Astrocyte (in vitro differentiated cells and primary cell): Measurements from ENCODE around the gene TEC. TPM values are rescaled to one million over a fixed set of nuclear protein-coding genes. Genes with fewer than 3 reads are reported as not detected.

ENCODE experiments used
- DNase-seq: peaks from one replicate; pipeline ENCODE4 v3.0.0-alpha.2; 2010; ENCODE audit warnings: low read depth
- FAIRE-seq: peaks from 2 replicates; lab custom pipeline; 2011; peaks lifted over from hg19 to GRCh38; lab: Jason Lieb, UNC
- H2AFZ ChIP-seq: 2 replicates; pipeline ENCODE4 v1.6.0; 2012; ENCODE audit warnings: low read depth, low read length, inconsistent platforms
- H3K27ac ChIP-seq: 2 replicates; pipeline ENCODE4 v1.5.1; 2011; ENCODE audit warnings: low read depth, low read length, inconsistent platforms
- H3K27me3 ChIP-seq: 2 replicates; pipeline ENCODE4 v1.6.0; 2011; ENCODE audit warnings: low read length, inconsistent platforms; ENCODE audit not compliant: insufficient read depth
- H3K36me3 ChIP-seq: 2 replicates; pipeline ENCODE4 v1.5.1; 2011; ENCODE audit warnings: low read length, inconsistent platforms; ENCODE audit not compliant: insufficient read depth
- H3K4me1 ChIP-seq: 2 replicates; pipeline ENCODE4 v1.5.1; 2011; ENCODE audit warnings: low read length, inconsistent platforms; ENCODE audit not compliant: insufficient read depth
- H3K4me2 ChIP-seq: 2 replicates; pipeline ENCODE4 v1.6.0; 2012; ENCODE audit warnings: low read length, inconsistent platforms
- H3K4me3 ChIP-seq: 2 replicates; pipeline ENCODE4 v1.5.1; 2011; ENCODE audit warnings: low read depth, mild to moderate bottlenecking, low read length, inconsistent platforms; ENCODE audit not compliant: insufficient read depth
- H3K79me2 ChIP-seq: 2 replicates; pipeline ENCODE4 v1.6.0; 2012; ENCODE audit warnings: mild to moderate bottlenecking, low read length, inconsistent platforms; ENCODE audit not compliant: insufficient read depth
- H3K9ac ChIP-seq: 2 replicates; pipeline ENCODE4 v1.6.0; 2012; ENCODE audit warnings: mild to moderate bottlenecking, low read length, inconsistent platforms
- H3K9me3 ChIP-seq: 2 replicates; pipeline ENCODE4 v1.5.1; 2012; ENCODE audit warnings: low read depth, mild to moderate bottlenecking, low read length, inconsistent platforms; ENCODE audit not compliant: insufficient read depth
- H4K20me1 ChIP-seq: 2 replicates; pipeline ENCODE4 v1.6.0; 2012; ENCODE audit warnings: low read length, inconsistent platforms; ENCODE audit not compliant: insufficient read depth
- H3K27ac Mint-ChIP-seq: one replicate; pipeline ENCODE4 v1.8.0; 2021; ENCODE audit warnings: mild to moderate bottlenecking, mixed read lengths; ENCODE audit not compliant: unreplicated experiment
- H3K27me3 Mint-ChIP-seq: one replicate; pipeline ENCODE4 v1.8.0; 2021; ENCODE audit warnings: low read depth, mixed read lengths; ENCODE audit not compliant: unreplicated experiment
- H3K36me3 Mint-ChIP-seq: one replicate; pipeline ENCODE4 v1.8.0; 2021; ENCODE audit warnings: low read depth, mixed read lengths; ENCODE audit not compliant: unreplicated experiment
- H3K4me1 Mint-ChIP-seq: one replicate; pipeline ENCODE4 v1.8.0; 2021; ENCODE audit warnings: low read depth, mixed read lengths; ENCODE audit not compliant: unreplicated experiment
- H3K4me3 Mint-ChIP-seq: one replicate; pipeline ENCODE4 v1.8.0; 2021; ENCODE audit warnings: mild to moderate bottlenecking, moderate library complexity, mixed read lengths; ENCODE audit not compliant: unreplicated experiment
- H3K9me3 Mint-ChIP-seq: one replicate; pipeline ENCODE4 v1.8.0; 2021; ENCODE audit warnings: mild to moderate bottlenecking, mixed read lengths; ENCODE audit not compliant: unreplicated experiment
- CTCF ChIP-seq: IDR thresholded peaks from 2 replicates; pipeline ENCODE4 v1.5.1; 2011; ENCODE audit warnings: low read depth, mild to moderate bottlenecking, inconsistent platforms, low read length, moderate library complexity; ENCODE audit not compliant: insufficient read depth
- EZH2 ChIP-seq: IDR thresholded peaks from 2 replicates; pipeline ENCODE4 v1.6.1; 2012; ENCODE audit warnings: mild to moderate bottlenecking, low read length, inconsistent platforms; ENCODE audit not compliant: insufficient read depth
- total RNA-seq: library from RNA; stranded (reverse); gene quantifications from 2 replicates; pipeline ENCODE4 v1.2.1, GENCODE V29; 2021

The TEC gene
- total RNA-seq, 1 donor from 2014 or later: 0.61 TPM

GRCh38 chr4:48122756-48123155 lies 146.9 kb downstream of the TEC start:
- Histone ChIP-seq H3K36me3 (no peaks in the 10 kb centered on the region), H3K4me3 (no peak overlapping the region), H3K9ac (no peak overlapping the region), H2AFZ (no peak overlapping the region), H3K4me1 (peaks cover 6% of the 10 kb centered on the region), H3K4me2 (no peak overlapping the region), H3K9me3 (no peaks in the 10 kb centered on the region), H4K20me1 (no peaks in the 10 kb centered on the region), H3K27me3 (no peaks in the 10 kb centered on the region), H3K79me2 (no peaks in the 10 kb centered on the region), H3K27ac (no peak overlapping the region)
- Mint-ChIP-seq H3K27me3 (peaks cover 11% of the 10 kb centered on the region), H3K27ac (no peak overlapping the region), H3K9me3 (peaks cover 3% of the 10 kb centered on the region), H3K36me3 (no peaks in the 10 kb centered on the region), H3K4me3 (no peak overlapping the region), H3K4me1 (peaks cover 11% of the 10 kb centered on the region)
- FAIRE-seq: no peak
- DNase-seq: no peak
- TF ChIP-seq EZH2 (no peak), CTCF (no peak)

DNA sequence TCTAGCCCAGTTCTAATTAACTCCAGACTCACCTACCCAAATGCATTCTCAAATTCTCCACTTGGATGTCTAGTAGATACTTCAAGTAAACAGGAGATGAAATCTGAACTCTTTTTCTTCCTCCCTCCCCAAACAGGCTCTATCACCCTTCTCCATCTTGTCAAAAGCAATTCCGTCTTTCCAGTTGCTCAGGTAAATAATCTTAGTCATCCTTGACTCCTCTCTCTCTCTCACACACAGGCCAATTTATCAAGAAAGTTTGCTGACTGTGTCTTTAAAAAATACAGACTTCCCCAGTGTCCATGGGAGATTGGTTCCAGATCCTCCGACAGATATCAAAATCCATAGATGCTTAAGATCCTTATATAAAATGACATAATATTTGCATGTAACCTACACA lies 148.5 kb downstream of the TEC start:
- no peak overlapping the region for H3K4me2 ChIP-seq
- H3K36me3 ChIP-seq: no peaks in the 10 kb centered on the region
- H2AFZ ChIP-seq: no peak overlapping the region
- H3K27me3 ChIP-seq: no peaks in the 10 kb centered on the region
- H3K4me1 ChIP-seq: no peaks in the 10 kb centered on the region
- no peaks in the 10 kb centered on the region for H3K9me3 ChIP-seq
- no peak overlapping the region for H3K4me3 ChIP-seq
- H3K27ac Mint-ChIP-seq: no peak overlapping the region
- H3K9me3 Mint-ChIP-seq: peaks cover 3% of the 10 kb centered on the region
- H3K36me3 Mint-ChIP-seq: no peaks in the 10 kb centered on the region
- no peak for TF ChIP-seq CTCF
- no peak for TF ChIP-seq EZH2
- H3K9ac ChIP-seq: no peak overlapping the region
- FAIRE-seq (no peak), DNase-seq (no peak)
- H3K27me3 Mint-ChIP-seq: peaks cover 11% of the 10 kb centered on the region
- H3K27ac ChIP-seq: no peak overlapping the region
- H3K4me1 Mint-ChIP-seq: no peaks in the 10 kb centered on the region
- no peaks in the 10 kb centered on the region for H4K20me1 ChIP-seq
- no peak overlapping the region for H3K4me3 Mint-ChIP-seq
- H3K79me2 ChIP-seq: no peaks in the 10 kb centered on the region

GRCh38 chr4:48120132-48120531 lies 149.5 kb downstream of the TEC start:
- Histone ChIP-seq H3K27ac (no peak overlapping the region), H2AFZ (no peak overlapping the region), H3K36me3 (no peaks in the 10 kb centered on the region), H4K20me1 (no peaks in the 10 kb centered on the region), H3K4me1 (no peaks in the 10 kb centered on the region), H3K27me3 (no peaks in the 10 kb centered on the region), H3K9me3 (no peaks in the 10 kb centered on the region), H3K9ac (no peak overlapping the region), H3K79me2 (no peaks in the 10 kb centered on the region), H3K4me3 (no peak overlapping the region), H3K4me2 (no peak overlapping the region)
- Mint-ChIP-seq H3K36me3 (no peaks in the 10 kb centered on the region), H3K4me3 (no peak overlapping the region), H3K9me3 (peaks cover 3% of the 10 kb centered on the region), H3K27ac (no peak overlapping the region), H3K27me3 (peaks cover 11% of the 10 kb centered on the region), H3K4me1 (no peaks in the 10 kb centered on the region)
- DNase-seq (no peak), FAIRE-seq (no peak)
- TF ChIP-seq CTCF: no peak
- no peak for TF ChIP-seq EZH2
